DLD1 (cell line): Measurements from ENCODE around the gene CAPN13.

Source experiments
- in situ Hi-C: cut with HindIII; loops from 2 replicates; pipeline ENCODE4 v1.10.0; 2017; ENCODE audit warnings: low sequenced_read_pairs

Gene CAPN13

GRCh38 chr2:30764021-30764800 is 43.0 kb downstream of the CAPN13 start:
- in situ Hi-C loops, result no loop called here

GRCh38 chr2:30763151-30763660 is 44.0 kb downstream of the CAPN13 start:
- in situ Hi-C loops, result no loop called here

- in situ Hi-C loops, result no loop called here
These were observed 46.0 kb downstream of the CAPN13 start for GRCh38 chr2:30761226-30761625.

- in situ Hi-C loops, result no loop called here
These were observed 47.8 kb downstream of the CAPN13 start for GRCh38 chr2:30759481-30759880.

GRCh38 chr2:30758191-30758651 is 49.0 kb downstream of the CAPN13 start:
- in situ Hi-C loops, result no loop called here

GRCh38 chr2:30757749-30758148 is 49.5 kb downstream of the CAPN13 start:
- in situ Hi-C loops, result no loop called here

GRCh38 chr2:30756971-30757370 is 50.3 kb downstream of the CAPN13 start:
- in situ Hi-C loops, result no loop called here

- in situ Hi-C loops, result no loop called here
These were observed 51.1 kb downstream of the CAPN13 start for GRCh38 chr2:30756051-30756719.

GRCh38 chr2:30753630-30754029 is 53.6 kb downstream of the CAPN13 start:
- in situ Hi-C loops, result no loop called here

GRCh38 chr2:30752811-30753210 is 54.4 kb downstream of the CAPN13 start:
- in situ Hi-C loops, result no loop called here

- in situ Hi-C loops, result no loop called here
These were observed 60.0 kb downstream of the CAPN13 start for GRCh38 chr2:30747206-30747605.

- in situ Hi-C loops, result no loop called here
These were observed 62.4 kb downstream of the CAPN13 start for GRCh38 chr2:30744823-30745222.

- in situ Hi-C loops, result no loop called here
These were observed 65.7 kb downstream of the CAPN13 start for GRCh38 chr2:30741576-30741975.

GRCh38 chr2:30738141-30738911 is 68.9 kb downstream of the CAPN13 start:
- in situ Hi-C loops, result no loop called here

GRCh38 chr2:30737326-30737610 is 70.0 kb downstream of the CAPN13 start:
- in situ Hi-C loops, result no loop called here

GRCh38 chr2:30736461-30737325 is 70.6 kb downstream of the CAPN13 start:
- in situ Hi-C loops, result no loop called here

GRCh38 chr2:30733876-30734520 is 73.2 kb downstream of the CAPN13 start:
- in situ Hi-C loops, result no loop called here

GRCh38 chr2:30732876-30733275 is 74.4 kb downstream of the CAPN13 start:
- in situ Hi-C loops, result no loop called here

- in situ Hi-C loops, result no loop called here
These were observed 74.9 kb downstream of the CAPN13 start for GRCh38 chr2:30732376-30732775.

GRCh38 chr2:30731706-30732105 is 75.5 kb downstream of the CAPN13 start:
- in situ Hi-C loops, result no loop called here
